Testis (tissue), 2 donors: ENCODE data around the gene TMEM269.

Experiments
- CTCF ChIP-seq, 3 experiments: fragments of 450-650 bp in 2 of 3; fragments of 200-600 bp in 1 of 3; sonication (generic) in 1 of 3; IDR thresholded peaks; one replicate each; pipeline ENCODE4 v1.5.1; 2016 to 2019; ENCODE audit warnings: antibody characterized with exemption in 3 of 3, mild to moderate bottlenecking in 2 of 3, moderate library complexity in 1 of 3
- POLR2A ChIP-seq: fragments of 450-650 bp; IDR thresholded peaks from one replicate; pipeline ENCODE4 v1.6.1; 2017; ENCODE audit warnings: antibody characterized with exemption, mild to moderate bottlenecking, moderate library complexity

DNA sequence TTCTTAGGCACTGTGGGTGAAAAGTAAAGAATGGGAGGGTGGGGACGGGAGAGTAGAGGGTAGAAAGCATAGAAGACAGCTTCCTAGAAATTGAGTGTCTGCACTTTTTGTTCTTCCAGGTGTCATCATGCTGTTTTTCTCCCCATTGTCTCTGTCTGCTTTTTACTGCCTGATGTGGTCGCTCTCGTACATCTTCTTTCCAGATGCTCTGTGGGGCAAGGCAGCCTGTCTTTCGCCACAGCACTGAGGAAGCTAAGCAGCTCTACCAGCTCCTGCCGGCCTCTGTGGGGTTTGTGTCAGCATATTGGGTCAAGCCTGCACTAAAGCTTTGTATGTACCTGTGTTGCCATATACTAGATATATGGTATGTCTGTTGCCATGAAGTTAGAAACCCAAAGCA is 13.2 kb downstream of the TMEM269 start:
- no peak for TF ChIP-seq CTCF (IDR thresholded peaks at IDR 0.05)
- TF ChIP-seq POLR2A: no peak
